Activated CD4-positive, alpha-beta T cell treated with anti-CD3 and anti-CD28 coated beads for 4 hours (primary cell): Measurements from ENCODE around the gene MTMR11.
A peak's percentile ranks its signal among the peaks of the same experiment; 100 is the strongest.
"Not testable (repeated sequence)": the region's sequence is repeated elsewhere in the genome, so short reads cannot be mapped to it uniquely, and the experiment has no call there.

ENCODE experiments used
- DNase-seq, 2 donors: peaks; one replicate each; pipeline ENCODE4 v3.0.0-alpha.2; 2020

MTMR11 gene

DNA sequence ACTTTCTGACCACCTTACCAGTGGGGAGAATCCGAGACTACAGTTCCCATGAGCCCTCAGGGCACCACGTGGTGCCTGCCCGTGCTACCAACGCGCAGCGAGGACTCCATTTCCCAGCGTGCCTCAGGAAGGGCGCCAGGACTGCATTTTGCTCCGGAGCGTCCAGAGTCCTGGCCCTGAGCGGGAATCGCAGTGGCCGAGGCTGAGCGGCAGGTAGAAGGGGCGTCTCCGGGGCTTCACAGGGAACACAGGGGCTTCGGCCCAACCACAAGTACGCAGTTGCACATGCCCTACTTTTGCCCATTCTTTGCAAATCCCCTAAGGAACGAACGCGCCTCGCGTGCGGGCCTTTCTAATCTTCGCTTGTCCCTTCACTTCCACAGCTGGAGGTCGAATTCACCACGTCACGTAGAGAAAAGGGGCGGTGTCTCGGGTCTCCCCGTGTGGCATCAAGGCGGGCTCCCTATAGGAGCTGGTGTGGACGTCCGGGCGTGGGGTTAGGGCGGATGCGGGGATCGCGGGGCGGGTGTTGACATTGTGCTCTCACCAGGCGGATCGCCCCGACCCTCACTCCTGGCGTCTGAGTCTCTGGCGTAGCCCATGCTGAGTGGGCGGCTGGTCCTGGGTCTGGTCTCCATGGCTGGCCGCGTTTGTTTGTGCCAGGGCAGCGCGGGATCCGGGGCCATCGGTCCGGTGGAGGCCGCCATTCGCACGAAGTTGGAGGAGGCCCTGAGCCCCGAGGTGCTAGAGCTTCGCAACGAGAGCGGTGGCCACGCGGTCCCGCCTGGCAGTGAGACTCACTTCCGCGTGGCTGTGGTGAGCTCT lies 37.0 kb downstream of the MTMR11 start, which contains the start of gene BOLA1:
Gene BOLA1 (plus strand): TSS at position 109 of the 825 bp plus-strand sequence. CDS start 492 bp downstream, at position 601.
- DNase-seq: peak; percentile 75

- DNase-seq: no peak
These were observed 40.1 kb downstream of the MTMR11 start for GRCh38 chr1:149896575-149896974.

DNA sequence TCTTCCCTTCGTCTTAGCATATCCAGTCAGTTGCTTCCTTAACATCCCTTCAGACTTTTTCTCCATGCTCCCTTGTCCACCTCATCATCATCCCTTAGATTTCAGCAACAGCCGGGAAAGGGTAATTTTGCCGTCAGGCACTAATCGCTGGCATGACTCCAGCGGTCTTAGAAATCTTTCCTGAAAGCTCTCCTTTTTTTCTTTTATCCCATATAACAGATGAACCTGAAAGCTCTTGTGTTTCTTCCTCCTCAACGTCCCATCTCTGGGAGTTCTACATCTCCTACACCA lies 47.7 kb downstream of the MTMR11 start:
- DNase-seq: no peak

DNA sequence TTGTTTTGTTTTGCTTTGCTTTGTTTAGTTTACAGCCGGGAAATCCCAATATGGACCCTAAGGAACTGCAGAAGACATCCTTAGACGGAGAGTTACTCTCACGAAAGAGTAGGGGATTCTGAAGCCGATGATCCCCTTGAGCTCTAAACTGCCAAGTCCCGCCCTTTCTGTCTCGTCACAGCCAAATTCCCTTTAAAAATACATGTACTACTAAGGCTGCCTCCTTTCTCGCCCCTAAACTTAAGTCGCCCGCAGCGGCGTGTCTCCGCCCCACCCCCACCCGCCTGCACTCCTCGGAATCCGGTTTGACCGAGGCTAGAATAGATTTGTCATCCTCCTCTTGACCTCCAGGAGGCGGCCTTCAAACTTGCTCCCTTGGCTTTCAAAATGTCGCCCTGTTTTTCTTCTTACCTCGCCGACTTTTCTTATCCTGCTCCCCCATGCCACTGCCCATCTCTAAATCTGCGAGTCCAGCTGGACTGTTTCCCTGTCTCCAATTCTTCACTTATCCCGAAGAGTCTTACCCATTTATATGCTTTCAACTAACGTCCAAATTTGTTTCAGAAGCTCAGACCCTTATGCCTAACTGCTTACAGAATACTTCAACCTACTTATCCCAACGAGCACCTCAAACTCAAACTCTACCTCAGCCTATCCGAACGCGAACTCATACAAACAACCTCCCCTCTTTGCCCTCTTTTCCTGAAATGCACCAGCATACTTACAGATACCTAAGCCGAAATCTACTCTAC lies 48.3 kb downstream of the MTMR11 start:
- peak; percentile 65 to 71 for DNase-seq

GRCh38 chr1:149887456-149888246 lies 49.0 kb downstream of the MTMR11 start:
- DNase-seq: peak; percentile 69 to 76

- not testable (repeated sequence) for DNase-seq
These were observed 49.6 kb downstream of the MTMR11 start for GRCh38 chr1:149887196-149887455.

DNA sequence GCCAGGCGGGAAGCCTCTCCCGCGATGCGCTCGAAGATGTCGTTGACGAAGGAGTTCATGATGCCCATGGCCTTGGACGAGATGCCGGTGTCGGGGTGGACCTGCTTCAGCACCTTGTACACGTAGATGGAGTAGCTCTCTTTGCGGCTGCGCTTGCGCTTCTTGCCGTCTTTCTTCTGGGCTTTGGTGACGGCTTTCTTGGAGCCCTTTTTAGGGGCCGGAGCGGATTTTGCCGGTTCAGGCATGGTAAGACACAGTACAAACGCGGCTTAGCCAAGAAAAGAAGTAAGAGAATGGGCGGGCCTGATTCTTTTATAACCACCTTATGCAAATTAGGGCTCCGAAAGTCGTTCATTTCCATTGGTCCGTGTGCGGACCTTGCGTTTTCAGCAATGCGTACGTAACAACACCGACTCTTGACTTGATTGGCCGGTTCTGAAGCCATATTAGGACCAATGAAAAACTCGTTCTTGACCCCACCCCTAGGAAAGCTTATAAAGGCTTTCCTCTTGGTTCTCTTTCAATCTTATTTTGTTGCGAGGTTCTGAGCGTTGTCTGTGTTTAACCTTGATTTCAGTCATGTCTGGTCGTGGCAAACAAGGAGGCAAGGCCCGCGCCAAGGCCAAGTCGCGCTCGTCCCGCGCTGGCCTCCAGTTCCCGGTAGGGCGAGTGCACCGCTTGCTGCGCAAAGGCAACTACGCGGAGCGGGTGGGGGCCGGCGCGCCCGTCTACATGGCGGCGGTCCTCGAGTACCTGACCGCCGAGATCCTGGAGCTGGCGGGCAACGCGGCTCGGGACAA lies 50.1 kb downstream of the MTMR11 start:
- peak; percentile 83 for DNase-seq

- DNase-seq: peak in 1 of 2 donors; percentile 10
These were observed 50.6 kb downstream of the MTMR11 start for GRCh38 chr1:149886121-149886395.

- peak; percentile 56 to 59 for DNase-seq
These were observed 51.1 kb downstream of the MTMR11 start for GRCh38 chr1:149885339-149886120.

DNA sequence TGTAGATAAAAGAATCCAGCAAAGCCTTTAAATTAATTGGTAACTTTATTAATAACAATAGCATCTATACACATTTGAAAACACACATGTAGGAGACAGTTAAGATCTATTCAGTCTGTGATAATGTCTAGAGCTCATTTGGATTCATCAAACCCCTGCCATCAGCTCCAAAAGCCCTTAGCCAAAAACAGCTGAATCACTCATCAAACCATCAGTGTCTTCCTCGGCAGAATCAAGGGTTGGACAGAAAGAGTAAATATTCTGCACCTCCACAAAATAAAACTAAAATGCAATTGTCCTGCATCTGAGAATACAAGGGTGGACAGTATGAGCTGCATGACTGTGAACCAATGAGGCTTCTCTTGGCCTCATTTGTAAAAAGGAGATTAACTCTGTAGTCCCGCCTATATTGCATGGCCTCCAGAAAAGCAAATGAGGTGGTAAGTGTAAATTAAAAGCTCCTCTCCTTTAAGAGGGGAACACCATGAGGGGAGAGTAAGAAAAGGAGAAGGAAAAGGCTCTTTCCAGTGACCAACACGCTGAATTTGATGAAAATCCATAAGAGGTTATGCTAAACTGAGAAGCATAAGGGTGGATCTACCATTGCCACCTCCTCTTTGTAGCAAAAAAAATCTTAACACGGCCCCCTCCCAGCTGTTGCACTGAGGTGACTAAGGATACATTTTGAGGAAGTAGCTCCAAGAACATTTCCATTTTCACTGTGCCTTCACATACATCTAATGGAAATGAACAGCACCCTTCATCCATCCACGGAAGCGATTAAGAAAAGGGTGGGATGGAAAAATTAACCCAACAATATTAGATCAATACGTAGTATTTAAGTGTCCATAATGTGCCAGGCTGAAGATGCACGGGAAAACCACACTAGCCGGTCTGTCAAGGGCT lies 52.0 kb downstream of the MTMR11 start:
- DNase-seq: no peak

GRCh38 chr1:149883598-149884247 lies 53.0 kb downstream of the MTMR11 start:
- DNase-seq: no peak

DNA sequence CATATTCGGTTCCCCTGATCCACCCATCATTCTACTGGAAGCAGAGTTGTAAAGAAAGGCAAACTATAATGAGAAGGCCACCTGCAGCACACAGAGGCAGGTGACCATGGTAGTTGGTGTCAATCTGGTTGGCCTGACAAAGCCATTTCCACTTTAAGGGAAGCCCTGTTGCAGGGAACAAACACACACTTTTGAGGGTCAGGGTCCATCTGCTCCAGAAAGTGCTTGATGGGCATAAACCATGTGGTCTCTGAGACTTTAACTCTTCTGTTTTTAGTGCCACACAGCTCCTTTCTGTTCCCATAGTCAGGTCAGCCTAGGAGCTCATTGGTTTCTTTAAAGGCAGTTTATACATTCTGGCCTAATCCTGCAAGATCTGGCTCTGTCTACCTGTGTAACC lies 54.8 kb downstream of the MTMR11 start:
- DNase-seq: no peak

GRCh38 chr1:149879556-149879955 lies 57.1 kb downstream of the MTMR11 start:
- peak in 1 of 2 donors; percentile 27 for DNase-seq
